GM12891 (cell line): ENCODE measurements around the gene TNNT3.

Experiments used
- DNase-seq: peaks from one replicate; pipeline ENCODE4 v3.0.0; 2011; ENCODE audit warnings: low spot score; ENCODE audit not compliant: insufficient read length
- FAIRE-seq: peaks from 2 replicates; lab custom pipeline; 2011; peaks lifted over from hg19 to GRCh38; lab: Jason Lieb, UNC
- PAX5 ChIP-seq: IDR thresholded peaks from 2 replicates; pipeline ENCODE4 v1.6.1; 2011; ENCODE audit warnings: low read length, moderate library complexity, mild to moderate bottlenecking; ENCODE audit not compliant: insufficient read depth, severe bottlenecking
- POLR2A ChIP-seq: IDR thresholded peaks from 2 replicates; pipeline ENCODE4 v1.6.1; 2011; ENCODE audit warnings: low read depth, low read length, control low read depth
- POLR2AphosphoS5 ChIP-seq: IDR thresholded peaks from 2 replicates; pipeline ENCODE4 v1.6.1; 2011; ENCODE audit warnings: low read depth, low read length, control low read depth
- POU2F2 ChIP-seq: IDR thresholded peaks from 2 replicates; pipeline ENCODE4 v1.6.1; 2011; ENCODE audit warnings: low read depth, mild to moderate bottlenecking, control low read depth, low read length, moderate library complexity
- SPI1 ChIP-seq: IDR thresholded peaks from 2 replicates; pipeline ENCODE4 v1.6.1; 2011; ENCODE audit warnings: low read depth, low read length, control low read depth
- TAF1 ChIP-seq: IDR thresholded peaks from 2 replicates; pipeline ENCODE4 v1.6.1; 2011; ENCODE audit warnings: low read depth, low read length, control low read depth

Gene TNNT3

GRCh38 chr11:1923201-1923956, 3.9 kb downstream of the TNNT3 start:
- DNase-seq (no peak), FAIRE-seq (no peak)
- TF ChIP-seq SPI1 (no peak), PAX5 (no peak), POLR2A (no peak), POLR2AphosphoS5 (no peak), POU2F2 (no peak), TAF1 (no peak)

GRCh38 chr11:1924181-1924580, 4.7 kb downstream of the TNNT3 start:
- FAIRE-seq: no peak
- no peak for DNase-seq
- TF ChIP-seq POLR2A: no peak
- no peak for TF ChIP-seq PAX5
- no peak for TF ChIP-seq POLR2AphosphoS5
- no peak for TF ChIP-seq TAF1
- no peak for TF ChIP-seq POU2F2
- TF ChIP-seq SPI1: no peak

- no peak for TF ChIP-seq POU2F2
- TF ChIP-seq POLR2AphosphoS5: no peak
- no peak for TF ChIP-seq TAF1
- no peak for TF ChIP-seq PAX5
- DNase-seq (no peak), FAIRE-seq (no peak)
These were observed 5.3 kb downstream of the TNNT3 start for GRCh38 chr11:1924646-1925372.

- FAIRE-seq: no peak
- TF ChIP-seq POLR2A (no peak), POU2F2 (no peak), PAX5 (no peak), SPI1 (no peak), TAF1 (no peak), POLR2AphosphoS5 (no peak)
- DNase-seq: no peak
These were observed 6.1 kb downstream of the TNNT3 start for GRCh38 chr11:1925373-1926155.

- TF ChIP-seq TAF1: no peak
- TF ChIP-seq PAX5: no peak
- no peak for TF ChIP-seq POU2F2
- no peak for TF ChIP-seq SPI1
- TF ChIP-seq POLR2A: no peak
- TF ChIP-seq POLR2AphosphoS5: no peak
- no peak for FAIRE-seq
- no peak for DNase-seq
These were observed 6.9 kb downstream of the TNNT3 start for GRCh38 chr11:1926156-1927025.

GRCh38 chr11:1927026-1927847, 7.7 kb downstream of the TNNT3 start:
- no peak for FAIRE-seq
- no peak for TF ChIP-seq POLR2AphosphoS5
- no peak for TF ChIP-seq POLR2A
- TF ChIP-seq POU2F2: no peak
- TF ChIP-seq PAX5: no peak
- TF ChIP-seq TAF1: no peak
- no peak for TF ChIP-seq SPI1

GRCh38 chr11:1927848-1928469, 8.5 kb downstream of the TNNT3 start:
- TF ChIP-seq TAF1: no peak
- FAIRE-seq (no peak), DNase-seq (no peak)

More at GRCh38 chr11:1927026-1927847, 7.7 kb downstream of the TNNT3 start:
- DNase-seq: peak; percentile 21
